Measurements from ENCODE around the gene CRYGC. TPM values are rescaled to one million over a fixed set of nuclear protein-coding genes. Genes with fewer than 3 reads are reported as not detected.

Gene CRYGC
- total and polyA plus RNA-seq, 2 experiments from 2014 or later: 1.3 TPM; not detected in 1

DNA sequence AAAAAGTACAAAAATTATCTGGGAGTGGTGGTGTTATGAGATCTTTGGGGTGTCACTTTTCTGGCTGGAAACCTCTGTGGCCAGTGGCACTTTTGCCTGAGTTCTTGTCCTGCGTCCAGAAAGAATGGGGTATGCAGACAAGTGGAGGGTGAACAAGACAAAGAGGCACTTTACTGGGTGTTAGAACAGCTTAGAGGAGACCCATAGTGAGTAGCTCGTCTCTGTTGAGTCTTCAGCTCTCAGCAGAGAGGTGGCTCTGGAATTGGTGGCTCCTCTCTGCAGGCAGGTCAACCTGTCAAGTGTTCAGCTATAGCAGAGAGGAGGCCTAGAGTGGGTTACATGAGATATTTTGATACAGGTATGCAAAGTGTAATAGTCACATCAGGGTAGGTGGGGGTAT, 31.4 kb downstream of the CRYGC start:
- no peak overlapping the region for H2AFZ ChIP-seq
- no peaks in the 10 kb centered on the region for H4K20me1 ChIP-seq (ENCODE audit: insufficient read depth, poor library complexity, severe bottlenecking)
- H3K4me2 ChIP-seq: no peak overlapping the region
- no peaks in the 10 kb centered on the region for H3K36me3 ChIP-seq (replicated peaks; ENCODE audit: insufficient read depth, low read depth)
- H3K27me3 ChIP-seq: no peaks in the 10 kb centered on the region
- H3K9me3 ChIP-seq (ENCODE audit: low read depth): no peaks in the 10 kb centered on the region
- H3K9me2 ChIP-seq (replicated peaks; ENCODE audit: insufficient read depth): no peaks in the 10 kb centered on the region
- H3K4me3 ChIP-seq: no peak overlapping the region
- H3K27ac ChIP-seq: no peak overlapping the region
- TF ChIP-seq EZH2phosphoT487 (IDR thresholded peaks at IDR 0.05; ENCODE audit: low read depth, severe bottlenecking, unreplicated experiment) (no peak), EZH2 (IDR thresholded peaks at IDR 0.05; ENCODE audit: borderline replicate concordance) (no peak)
- TF ChIP-seq, protein P1, sequence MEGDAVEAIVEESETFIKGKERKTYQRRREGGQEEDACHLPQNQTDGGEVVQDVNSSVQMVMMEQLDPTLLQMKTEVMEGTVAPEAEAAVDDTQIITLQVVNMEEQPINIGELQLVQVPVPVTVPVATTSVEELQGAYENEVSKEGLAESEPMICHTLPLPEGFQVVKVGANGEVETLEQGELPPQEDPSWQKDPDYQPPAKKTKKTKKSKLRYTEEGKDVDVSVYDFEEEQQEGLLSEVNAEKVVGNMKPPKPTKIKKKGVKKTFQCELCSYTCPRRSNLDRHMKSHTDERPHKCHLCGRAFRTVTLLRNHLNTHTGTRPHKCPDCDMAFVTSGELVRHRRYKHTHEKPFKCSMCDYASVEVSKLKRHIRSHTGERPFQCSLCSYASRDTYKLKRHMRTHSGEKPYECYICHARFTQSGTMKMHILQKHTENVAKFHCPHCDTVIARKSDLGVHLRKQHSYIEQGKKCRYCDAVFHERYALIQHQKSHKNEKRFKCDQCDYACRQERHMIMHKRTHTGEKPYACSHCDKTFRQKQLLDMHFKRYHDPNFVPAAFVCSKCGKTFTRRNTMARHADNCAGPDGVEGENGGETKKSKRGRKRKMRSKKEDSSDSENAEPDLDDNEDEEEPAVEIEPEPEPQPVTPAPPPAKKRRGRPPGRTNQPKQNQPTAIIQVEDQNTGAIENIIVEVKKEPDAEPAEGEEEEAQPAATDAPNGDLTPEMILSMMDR (IDR thresholded peaks at IDR 0.05; ENCODE audit: poor library complexity): no peak
- WGBS (ENCODE audit: low lambda C conversion rate, missing lambda C conversion rate): 58% methylated on average over 2 of the region's 2 CpGs
- no peak for DNase-seq (ENCODE audit: low spot score)
- no peaks in the 10 kb centered on the region for H3K79me2 ChIP-seq
- no peaks in the 10 kb centered on the region for H3K4me1 ChIP-seq (ENCODE audit: insufficient read depth)

DNA sequence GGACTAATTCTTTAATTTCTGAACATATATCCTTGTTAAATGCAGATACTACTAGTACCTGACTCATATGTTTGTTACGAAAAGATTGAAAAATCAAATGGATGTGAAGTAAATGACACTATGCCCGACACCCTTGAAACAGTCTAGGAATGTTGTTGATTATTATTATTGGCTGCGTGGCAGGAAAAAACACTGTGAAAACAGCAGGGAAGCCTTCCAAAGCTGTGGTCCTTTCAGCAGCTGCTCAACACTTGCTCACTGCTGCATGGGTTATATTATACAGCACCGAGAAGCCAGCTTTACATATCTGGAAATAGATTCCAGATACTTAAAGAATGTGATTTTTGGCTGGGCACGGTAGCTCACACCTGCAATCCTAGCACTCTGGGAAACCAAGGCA, 31.8 kb downstream of the CRYGC start:
- whole genome bisulfite sequencing (ENCODE audit: low lambda C conversion rate, missing lambda C conversion rate): 65% methylated on average over 5 of the region's 5 CpGs
- TF ChIP-seq EZH2 (IDR thresholded peaks at IDR 0.05; ENCODE audit: borderline replicate concordance): no peak
- TF ChIP-seq EZH2phosphoT487 (IDR thresholded peaks at IDR 0.05; ENCODE audit: low read depth, severe bottlenecking, unreplicated experiment): no peak
- TF ChIP-seq, protein P1 (IDR thresholded peaks at IDR 0.05; ENCODE audit: poor library complexity): no peak
- no peak overlapping the region for H3K27ac ChIP-seq

DNA sequence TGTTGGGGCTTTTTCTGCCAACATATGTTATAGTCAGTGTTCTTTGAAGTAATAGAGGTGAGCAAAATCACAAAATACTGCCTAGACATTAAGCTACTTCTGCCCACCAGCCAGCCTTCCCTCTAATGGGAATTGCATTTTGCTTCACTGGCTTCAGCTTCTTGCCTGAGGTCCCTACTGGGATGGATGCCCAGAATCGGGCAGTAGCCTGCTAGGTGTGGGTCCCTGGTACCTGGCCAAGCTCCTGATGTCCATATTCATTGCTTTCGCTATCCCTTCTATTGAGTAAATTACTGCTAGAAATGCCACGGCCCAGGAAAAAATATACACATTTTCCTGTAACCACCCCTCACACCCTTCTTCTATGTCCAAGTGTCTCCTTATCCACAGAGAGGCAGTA, 32.3 kb downstream of the CRYGC start:
- H3K9me3 ChIP-seq (ENCODE audit: low read depth): no peaks in the 10 kb centered on the region
- no peaks in the 10 kb centered on the region for H3K79me2 ChIP-seq
- H3K27ac ChIP-seq: no peak overlapping the region
- 86% methylated on average over 3 of the region's 3 CpGs for WGBS (ENCODE audit: low lambda C conversion rate, missing lambda C conversion rate)
- TF ChIP-seq EZH2 (IDR thresholded peaks at IDR 0.05; ENCODE audit: borderline replicate concordance) (no peak), EZH2phosphoT487 (IDR thresholded peaks at IDR 0.05; ENCODE audit: low read depth, severe bottlenecking, unreplicated experiment) (no peak)
- TF ChIP-seq, protein P1 (IDR thresholded peaks at IDR 0.05; ENCODE audit: poor library complexity): no peak
- H4K20me1 ChIP-seq (ENCODE audit: insufficient read depth, poor library complexity, severe bottlenecking): no peaks in the 10 kb centered on the region
- H3K27me3 ChIP-seq: no peaks in the 10 kb centered on the region
- no peak for DNase-seq (ENCODE audit: low spot score)
- H3K4me1 ChIP-seq (ENCODE audit: insufficient read depth): peaks cover 6% of the 10 kb centered on the region
- H3K9me2 ChIP-seq (replicated peaks; ENCODE audit: insufficient read depth): no peaks in the 10 kb centered on the region
- H3K36me3 ChIP-seq (replicated peaks; ENCODE audit: insufficient read depth, low read depth): no peaks in the 10 kb centered on the region
- H3K4me3 ChIP-seq: no peak overlapping the region
- H2AFZ ChIP-seq: no peak overlapping the region
- H3K4me2 ChIP-seq: no peak overlapping the region

More for the DNA sequence above, 31.8 kb downstream of the CRYGC start:
- Histone ChIP-seq H2AFZ (no peak overlapping the region), H4K20me1 (ENCODE audit: insufficient read depth, poor library complexity, severe bottlenecking) (no peaks in the 10 kb centered on the region), H3K9me2 (replicated peaks; ENCODE audit: insufficient read depth) (no peaks in the 10 kb centered on the region), H3K4me3 (no peak overlapping the region), H3K4me2 (no peak overlapping the region), H3K9me3 (ENCODE audit: low read depth) (no peaks in the 10 kb centered on the region), H3K4me1 (ENCODE audit: insufficient read depth) (peaks cover under 1% of the 10 kb centered on the region), H3K27me3 (no peaks in the 10 kb centered on the region), H3K79me2 (no peaks in the 10 kb centered on the region), H3K36me3 (replicated peaks; ENCODE audit: insufficient read depth, low read depth) (no peaks in the 10 kb centered on the region)
- DNase-seq (ENCODE audit: low spot score): no peak

DNA sequence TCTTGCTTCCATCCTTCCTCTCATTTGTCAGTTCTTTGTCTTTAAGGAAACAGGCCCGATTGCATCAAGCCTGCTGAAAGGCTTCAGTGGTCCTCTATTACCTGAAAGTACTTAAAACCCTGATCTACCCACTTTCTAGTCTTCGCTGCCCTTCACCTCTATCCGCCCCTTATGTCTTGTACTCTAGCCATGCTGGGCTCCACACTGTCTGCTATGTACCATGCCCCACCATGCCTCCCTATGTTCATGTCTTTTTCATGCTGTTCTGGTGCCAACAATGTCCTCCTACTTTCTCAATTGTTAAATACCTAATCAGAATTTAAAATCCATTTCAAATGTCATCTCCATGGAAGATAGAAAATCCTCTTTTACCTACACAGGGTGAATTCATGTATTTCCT, 33.5 kb downstream of the CRYGC start:
- H4K20me1 ChIP-seq (ENCODE audit: insufficient read depth, poor library complexity, severe bottlenecking): no peaks in the 10 kb centered on the region

More for the DNA sequence above, 33.5 kb downstream of the CRYGC start:
- Histone ChIP-seq H3K27ac (no peak overlapping the region), H3K4me3 (no peak overlapping the region), H3K9me3 (ENCODE audit: low read depth) (no peaks in the 10 kb centered on the region), H3K4me1 (ENCODE audit: insufficient read depth) (peaks cover 10% of the 10 kb centered on the region), H2AFZ (no peak overlapping the region), H3K9me2 (replicated peaks; ENCODE audit: insufficient read depth) (no peaks in the 10 kb centered on the region), H3K4me2 (no peak overlapping the region), H3K36me3 (replicated peaks; ENCODE audit: insufficient read depth, low read depth) (no peaks in the 10 kb centered on the region), H3K27me3 (no peaks in the 10 kb centered on the region), H3K79me2 (no peaks in the 10 kb centered on the region)
- WGBS (ENCODE audit: low lambda C conversion rate, missing lambda C conversion rate): 84% methylated on average over 3 of the region's 3 CpGs
- DNase-seq (ENCODE audit: low spot score): no peak
- TF ChIP-seq EZH2 (IDR thresholded peaks at IDR 0.05; ENCODE audit: borderline replicate concordance) (no peak), EZH2phosphoT487 (IDR thresholded peaks at IDR 0.05; ENCODE audit: low read depth, severe bottlenecking, unreplicated experiment) (no peak)
- TF ChIP-seq, protein P1 (IDR thresholded peaks at IDR 0.05; ENCODE audit: poor library complexity): no peak
